ENCODE results near the gene FGF7.
"Not testable (repeated sequence)": the region's sequence is repeated elsewhere in the genome, so short reads cannot be mapped to it uniquely, and the experiment has no call there.

The FGF7 gene

DNA sequence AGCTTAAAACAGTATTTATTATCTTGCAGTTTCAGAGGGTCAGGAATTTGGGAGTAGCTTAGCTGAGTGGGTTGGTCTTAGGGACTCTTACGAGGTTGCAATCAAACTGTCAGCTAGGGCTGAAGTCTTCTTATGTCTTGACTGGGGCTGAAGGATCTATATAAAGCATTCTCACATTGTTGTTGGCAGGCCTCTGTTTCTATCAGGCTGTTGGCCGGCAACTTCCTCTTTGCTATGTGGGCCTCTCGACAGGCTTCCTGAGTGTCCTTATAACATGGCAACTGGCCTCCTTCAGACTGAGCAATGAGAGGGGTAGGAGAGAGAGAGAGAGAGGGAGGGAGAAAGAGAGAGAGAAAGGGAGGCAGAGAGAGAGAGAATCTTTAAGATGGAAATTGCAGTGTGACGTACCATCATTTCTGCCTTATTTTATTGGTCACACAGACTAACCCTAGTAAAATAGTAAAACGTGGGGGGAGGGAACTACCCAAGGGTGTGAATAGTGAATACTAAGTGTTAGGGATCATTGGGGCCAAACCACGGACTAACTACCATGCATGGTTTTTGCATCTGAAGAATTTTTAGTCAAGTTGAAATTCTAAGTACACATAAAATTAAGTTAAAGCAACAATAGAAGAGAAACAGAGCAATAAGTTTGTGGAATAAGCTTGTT, 16.1 kb downstream of the FGF7 start:
- no peak for DNase-seq (ENCODE audit: low spot score)

DNA sequence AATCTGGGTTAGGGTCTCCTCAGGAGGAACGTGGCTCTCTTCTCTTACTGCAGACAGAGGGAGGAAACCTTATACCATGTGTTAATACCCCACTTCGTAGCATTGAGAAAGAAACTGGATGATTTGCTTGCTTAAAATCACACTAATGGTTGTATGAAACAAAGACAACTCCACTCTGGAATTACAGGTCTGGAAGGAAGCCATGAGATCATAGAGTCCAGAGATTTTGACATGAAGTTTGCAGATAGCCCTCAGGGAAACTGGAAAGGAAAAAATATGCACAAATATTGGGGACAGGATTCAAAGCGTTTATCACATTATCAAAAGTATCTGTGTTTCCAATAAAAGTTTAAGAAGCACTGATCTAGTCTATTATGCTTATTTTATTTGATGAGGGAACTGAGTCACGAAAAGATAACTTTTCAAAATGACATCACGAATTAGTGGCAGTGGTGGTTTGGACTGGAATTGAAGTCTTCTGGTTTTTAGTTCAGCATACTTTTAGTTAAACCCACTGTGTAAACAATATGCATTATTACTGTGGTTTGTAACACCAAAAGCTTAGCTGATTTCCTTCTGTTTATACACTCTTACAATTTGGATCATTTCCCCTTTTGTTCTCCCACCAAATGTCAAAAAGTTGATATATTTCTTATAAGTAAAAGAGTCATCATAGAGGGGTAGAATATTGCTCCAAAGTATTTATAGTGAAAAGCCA, 16.8 kb downstream of the FGF7 start:
- no peak for DNase-seq (ENCODE audit: low spot score)

DNA sequence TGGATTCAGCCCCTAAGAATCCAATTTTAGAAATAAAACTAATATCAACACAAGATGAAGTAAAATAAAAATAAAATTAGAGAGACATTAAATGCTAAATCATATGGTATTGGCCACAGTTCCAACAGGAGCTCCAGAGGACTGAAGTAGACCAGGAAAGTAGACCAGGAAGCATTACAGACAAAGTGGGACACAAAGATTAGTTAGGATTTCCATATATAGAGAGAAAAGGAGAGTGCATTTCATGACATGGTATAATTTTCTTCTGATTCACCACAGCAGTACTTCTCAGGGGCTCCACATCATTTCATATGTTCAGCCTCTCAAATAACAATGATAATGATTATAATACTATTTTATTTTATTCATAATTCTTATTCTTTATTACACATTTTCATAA, 18.3 kb downstream of the FGF7 start:
- no peak for DNase-seq (ENCODE audit: low spot score)

DNA sequence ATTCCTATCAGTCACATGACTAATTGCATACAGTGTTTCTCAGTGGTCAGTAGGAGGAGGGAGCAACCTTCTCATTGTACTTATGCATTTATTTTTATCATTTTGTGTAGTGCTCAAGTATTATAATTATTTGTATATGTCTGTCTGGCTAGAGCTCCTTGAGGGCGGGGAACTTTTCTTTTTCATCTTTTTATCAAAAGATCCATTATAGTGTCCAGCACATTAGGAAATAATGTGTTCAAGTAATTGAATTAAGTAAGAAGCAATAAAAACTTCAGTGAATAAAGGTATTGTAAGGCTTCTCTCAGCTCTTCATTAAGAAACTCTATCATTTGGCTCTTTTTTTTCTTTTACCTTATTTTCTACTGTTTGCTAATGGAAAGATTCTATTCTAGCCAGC, 18.8 kb downstream of the FGF7 start:
- DNase-seq (ENCODE audit: low spot score): no peak

DNA sequence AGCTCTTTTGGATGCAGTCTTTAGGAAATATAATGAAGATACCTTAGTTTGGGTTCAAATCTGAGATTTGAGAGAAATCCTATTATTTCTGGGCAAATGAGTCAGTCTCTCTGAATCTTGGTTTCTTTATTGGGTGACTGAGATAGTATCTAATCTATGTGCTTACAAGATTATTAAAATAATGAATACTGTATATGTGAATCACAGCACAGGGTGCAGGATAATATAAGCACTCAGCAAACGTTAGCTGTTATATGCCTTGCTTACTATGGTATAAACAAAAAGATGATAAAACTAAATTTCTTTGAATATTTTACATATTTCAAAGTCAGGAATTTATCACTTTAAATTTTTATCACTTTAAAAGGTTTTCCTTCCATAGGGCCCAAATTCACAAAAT, 29.6 kb downstream of the FGF7 start:
- no peak for DNase-seq (ENCODE audit: low spot score)

DNA sequence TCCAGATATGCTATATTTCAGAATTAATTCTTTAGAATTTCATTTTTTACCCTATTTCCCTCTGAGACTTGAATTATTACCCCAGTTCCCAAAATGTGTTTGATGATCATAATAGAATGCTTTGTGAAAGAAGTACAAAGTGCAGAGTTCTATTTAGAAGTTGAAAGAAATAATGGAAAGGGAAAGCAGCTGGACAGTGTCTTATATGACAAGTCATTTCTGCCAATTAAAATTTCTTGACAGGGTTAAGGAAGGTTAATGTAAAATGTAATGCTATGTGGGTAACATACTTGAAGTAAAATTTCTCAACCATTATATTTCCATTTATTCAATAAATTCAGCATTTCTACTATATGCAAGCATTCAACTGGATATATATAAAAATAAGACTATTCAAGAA, 33.1 kb downstream of the FGF7 start:
- DNase-seq (ENCODE audit: low spot score): no peak

DNA sequence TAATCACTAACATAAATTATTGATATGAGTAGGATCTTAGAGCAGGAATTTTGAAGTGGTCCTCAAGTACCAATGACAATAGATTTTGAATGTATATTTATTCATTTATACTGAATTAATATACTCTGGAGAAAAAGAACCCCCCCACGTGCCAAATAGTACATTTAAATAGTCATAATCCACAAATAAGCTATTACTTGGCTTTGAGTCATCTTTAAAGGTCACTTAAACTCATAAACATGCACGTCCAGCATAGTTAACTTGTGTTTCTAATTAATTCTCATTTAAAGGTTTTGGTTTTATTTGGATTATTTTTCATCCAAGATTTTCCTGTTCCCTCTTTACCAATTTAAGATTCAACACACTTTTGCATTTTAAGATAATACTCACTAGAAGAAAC, 35.1 kb downstream of the FGF7 start:
- DNase-seq (ENCODE audit: low spot score): no peak

DNA sequence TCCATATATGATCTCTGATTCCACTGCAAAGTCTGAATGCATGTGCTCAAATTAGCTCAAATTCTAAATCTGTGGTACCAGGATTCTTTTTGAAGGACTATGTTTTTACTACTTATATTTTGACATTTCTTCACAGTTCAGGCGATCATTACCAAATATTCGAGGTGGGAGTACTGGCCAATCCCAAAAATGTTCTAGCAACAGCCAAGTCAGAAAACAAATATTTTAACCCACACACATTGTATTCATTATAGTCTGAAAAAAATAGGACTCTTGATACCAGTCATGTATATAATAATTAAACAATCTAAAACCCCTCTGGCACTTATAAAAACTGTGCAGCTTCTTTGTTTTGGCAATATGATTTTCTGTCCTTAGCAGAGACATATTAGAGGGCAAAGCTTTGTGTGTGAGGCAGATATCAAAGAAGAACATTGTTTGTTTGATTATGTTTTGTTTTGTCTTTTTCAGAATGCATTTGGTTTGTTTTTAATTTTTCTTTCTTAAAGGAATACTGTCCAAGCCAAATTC, 37.4 kb downstream of the FGF7 start:
- DNase-seq (ENCODE audit: low spot score): no peak

DNA sequence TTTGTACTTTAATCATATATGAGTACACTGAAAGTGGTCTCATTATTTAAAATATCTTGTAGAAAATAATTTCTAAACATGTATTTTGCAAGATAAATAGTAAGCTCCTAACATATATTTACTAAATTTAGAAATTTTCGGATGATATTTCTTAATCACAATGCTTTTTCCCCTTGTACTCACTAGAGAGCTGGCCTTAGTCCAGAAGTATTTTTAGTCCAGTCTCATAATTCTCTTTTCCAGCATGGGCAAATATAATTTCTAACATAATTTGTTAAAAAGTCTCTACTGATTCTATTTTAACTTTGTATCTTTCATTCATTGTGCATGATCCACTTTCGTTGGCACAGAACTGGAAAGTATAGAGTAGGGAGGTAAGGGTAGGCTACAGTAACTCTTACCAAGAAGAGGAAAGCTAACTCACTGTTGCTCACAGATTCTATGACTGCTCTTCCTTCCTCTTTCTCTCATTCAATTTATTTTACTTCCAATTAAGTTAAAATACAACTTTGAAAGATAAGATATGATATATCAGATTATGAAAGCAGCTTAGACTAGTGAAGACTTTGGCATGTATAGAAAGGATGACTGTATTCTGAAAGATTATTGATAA, 39.3 kb downstream of the FGF7 start:
- no peak for DNase-seq (ENCODE audit: low spot score)

DNA sequence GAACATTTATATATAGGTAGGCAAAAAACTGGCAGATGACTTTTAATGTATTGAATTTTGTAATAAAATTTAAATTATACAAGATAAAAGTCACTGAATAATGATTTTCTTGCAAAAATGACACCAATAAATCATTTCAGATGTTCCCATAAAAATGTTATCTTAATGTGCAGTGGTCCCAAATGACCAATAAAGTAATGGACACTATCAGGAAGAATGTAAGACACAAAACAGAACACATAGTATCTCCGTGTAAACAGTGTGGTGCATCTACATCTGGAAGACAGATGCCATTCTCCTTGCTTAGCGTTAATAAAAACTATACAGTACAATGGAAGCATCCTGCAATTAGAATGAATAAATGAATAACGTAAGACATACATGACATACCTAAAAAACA, 41.5 kb downstream of the FGF7 start:
- no peak for DNase-seq (ENCODE audit: low spot score)

DNA sequence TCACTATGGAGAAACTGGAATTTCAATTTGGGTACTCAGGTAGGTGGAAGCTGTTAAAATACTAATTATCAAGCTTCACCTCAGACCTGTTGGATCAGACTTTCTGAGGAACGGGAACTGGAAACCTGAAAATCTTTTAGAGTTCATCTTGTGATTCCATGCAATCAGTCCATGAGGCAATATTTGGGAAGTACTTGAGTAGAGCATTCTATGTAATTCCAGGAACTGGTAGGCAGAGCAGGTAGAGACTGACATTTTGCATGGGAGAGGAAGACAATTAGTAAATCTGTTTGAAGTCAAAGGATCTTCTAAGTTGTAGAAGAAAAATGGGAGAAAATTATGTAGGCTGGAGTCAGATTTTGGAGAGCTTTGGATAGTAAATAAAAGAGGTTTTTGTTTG, 43.1 kb downstream of the FGF7 start:
- DNase-seq (ENCODE audit: low spot score): no peak

DNA sequence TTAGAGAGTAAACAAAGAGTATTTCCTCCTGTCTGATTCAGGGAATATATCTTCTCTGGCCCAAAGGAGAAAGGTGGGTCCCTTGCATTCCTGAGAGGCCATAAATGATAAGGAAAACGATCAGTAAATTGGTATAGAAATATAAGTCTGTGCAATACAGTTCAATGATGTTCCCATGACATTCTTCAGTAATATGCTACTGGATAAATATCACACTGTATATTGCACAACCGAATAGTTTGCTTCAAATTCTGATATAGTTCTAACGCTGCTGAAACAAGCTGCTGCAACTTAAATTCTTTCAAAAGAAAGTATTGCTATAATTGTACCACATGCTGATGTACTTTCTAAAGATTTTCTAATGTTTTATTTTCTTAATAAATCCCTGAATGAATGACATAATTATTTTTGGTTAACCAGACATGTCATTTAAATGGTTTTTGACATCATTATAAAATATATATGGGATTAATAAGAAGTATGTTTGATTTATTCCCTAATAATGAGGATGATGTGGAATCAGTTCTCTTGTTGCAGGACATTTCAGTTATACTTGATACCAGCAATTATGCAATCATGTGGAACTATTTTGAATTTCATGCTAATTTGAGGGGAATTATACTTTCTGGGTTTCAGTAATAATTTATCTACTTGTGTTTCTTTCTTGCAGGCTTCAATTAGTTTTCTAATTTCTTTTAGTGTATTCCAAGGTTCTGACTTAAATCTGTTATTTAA, 44.9 kb downstream of the FGF7 start:
- DNase-seq (ENCODE audit: low spot score): no peak

DNA sequence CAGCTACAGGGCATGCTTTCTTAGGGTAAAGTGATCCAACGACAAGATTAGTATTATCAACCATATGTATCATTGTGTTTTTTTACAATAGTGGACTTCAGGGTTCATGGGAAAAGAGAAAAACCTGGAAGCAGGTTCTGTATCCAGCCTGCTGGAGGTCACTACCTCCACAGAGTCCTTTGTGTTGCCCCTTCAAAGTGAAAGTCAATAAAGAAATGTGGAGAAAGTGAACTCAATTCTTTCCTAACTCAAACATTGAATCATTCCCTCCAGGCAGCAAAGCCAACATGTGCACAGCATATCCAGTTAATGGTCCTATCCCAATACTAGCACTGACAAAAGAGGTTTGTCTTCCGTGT, 45.4 kb downstream of the FGF7 start:
- DNase-seq (ENCODE audit: low spot score): no peak

DNA sequence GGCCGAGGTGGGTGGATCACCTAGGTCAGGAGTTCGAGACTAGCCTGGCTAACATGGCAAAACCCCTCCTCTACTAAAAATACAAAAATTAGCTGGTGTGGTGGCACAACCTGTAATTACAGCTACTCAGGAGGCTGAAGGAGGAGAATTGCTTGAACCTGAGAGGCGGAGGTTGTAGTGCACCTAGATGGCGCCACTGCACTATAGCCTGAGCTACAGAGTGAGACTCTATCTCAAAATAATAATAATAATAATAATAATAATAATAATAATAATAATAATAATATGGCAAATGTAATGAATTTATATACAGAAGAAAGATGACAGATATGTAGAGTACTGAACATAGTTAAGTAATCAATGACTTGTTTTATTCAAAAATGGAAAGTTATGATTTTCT, 48.2 kb downstream of the FGF7 start:
- not testable (repeated sequence) for DNase-seq (ENCODE audit: low spot score)

DNA sequence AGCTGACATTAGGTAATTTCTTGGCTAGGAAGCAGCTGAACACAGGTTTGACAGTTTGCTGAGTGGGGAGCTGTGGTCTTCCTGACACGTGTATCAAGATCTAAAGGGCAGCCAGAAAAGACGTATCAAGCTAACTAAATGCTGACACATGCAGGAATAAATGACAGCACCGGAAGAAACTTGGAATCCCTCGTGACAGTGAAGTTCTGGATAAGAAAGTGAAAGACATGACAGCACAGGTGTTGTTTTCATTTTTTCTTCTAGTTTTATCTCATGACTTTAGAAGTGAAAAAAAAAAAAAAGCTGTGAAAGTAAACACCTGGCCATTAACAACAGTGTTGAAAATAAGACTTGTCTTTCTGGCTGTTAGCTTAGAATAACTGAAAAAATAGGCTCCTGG, 48.7 kb downstream of the FGF7 start:
- no peak for DNase-seq (ENCODE audit: low spot score)

DNA sequence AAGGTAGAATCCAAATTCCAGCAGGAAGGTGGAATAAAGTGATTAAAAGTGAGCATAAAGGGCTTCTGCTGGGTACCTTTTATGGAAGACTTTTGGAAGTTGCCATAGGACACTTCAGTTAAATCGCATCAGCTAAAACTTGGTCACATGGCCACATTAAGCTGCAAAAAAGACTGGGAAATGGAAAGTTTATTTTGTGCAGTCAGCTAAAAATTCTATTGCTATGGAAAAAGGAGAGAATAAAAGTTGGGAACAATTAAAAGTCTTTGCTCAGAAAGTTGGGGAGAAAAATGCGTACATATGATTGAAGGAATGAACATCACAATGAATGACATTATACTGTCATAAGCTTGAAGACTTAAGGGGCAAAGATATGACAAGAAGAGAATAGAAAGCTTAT, 49.3 kb downstream of the FGF7 start:
- no peak for DNase-seq (ENCODE audit: low spot score)

DNA sequence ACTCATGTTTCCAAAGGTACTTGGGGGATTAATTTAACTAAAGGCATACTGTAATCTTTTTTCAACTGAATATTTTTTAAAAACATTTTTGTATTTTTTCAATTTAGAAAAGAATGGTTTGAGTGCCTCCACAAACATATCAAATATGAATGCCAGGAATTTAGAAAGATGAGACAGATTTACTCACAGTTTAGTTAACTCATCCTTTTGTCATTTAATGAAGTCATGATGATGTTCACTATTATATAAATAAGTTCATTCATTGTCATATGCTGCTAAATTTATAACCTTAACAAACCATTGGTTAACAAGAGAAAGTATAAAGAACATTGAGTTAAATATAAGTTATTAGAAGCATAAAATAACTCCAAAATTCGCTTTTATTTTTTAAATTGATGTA, 50.0 kb downstream of the FGF7 start:
- no peak for DNase-seq (ENCODE audit: low spot score)

DNA sequence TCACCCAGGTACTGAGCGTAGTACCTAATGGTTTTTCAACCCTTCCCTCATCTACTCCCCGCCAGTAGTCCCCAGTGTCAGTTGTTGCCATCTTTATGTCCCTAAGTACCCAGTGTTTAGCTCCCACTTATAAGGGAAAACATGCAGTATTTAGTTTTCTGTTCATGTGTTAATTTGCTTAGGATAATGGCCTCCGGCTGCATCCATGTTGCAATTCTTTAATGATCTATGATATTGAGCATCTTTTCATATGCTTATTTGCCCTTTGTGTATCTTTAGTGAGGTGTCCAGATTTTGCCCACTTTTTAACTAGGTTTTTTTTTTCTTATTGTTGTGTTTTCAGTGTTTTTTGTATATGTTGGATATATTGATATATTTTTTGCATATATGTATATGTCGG, 55.0 kb downstream of the FGF7 start:
- not testable (repeated sequence) for DNase-seq (ENCODE audit: low spot score)

DNA sequence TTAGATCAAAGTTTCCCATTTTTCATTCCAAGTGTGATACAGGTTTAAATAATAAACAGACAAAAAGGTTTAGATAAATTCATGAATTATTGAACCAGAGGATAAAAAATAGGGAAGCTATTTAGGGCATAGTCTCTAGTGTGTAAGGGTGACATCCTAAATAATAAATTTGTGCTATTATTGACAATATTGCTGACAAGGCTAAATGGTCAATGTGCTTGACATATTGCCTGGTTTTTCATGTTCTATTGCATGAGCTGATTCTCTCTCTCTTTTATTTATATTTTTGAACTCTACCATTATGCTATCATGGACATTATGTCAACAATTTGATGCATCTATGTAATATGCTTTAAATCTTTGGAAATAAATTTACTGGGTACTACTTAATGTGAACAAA, 55.9 kb downstream of the FGF7 start:
- not testable (repeated sequence) for DNase-seq (ENCODE audit: low spot score)

DNA sequence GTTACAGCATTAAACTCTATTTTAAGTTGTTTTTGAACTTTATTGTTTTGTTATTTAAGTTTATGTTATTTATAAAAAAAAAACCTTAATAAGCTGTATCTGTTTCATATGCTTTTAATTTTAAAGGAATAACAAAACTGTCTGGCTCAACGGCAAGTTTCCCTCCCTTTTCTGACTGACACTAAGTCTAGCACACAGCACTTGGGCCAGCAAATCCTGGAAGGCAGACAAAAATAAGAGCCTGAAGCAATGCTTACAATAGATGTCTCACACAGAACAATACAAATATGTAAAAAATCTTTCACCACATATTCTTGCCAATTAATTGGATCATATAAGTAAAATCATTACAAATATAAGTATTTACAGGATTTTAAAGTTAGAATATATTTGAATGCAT, 62.4 kb downstream of the FGF7 start:
- not testable (repeated sequence) for DNase-seq (ENCODE audit: low spot score)

DNA sequence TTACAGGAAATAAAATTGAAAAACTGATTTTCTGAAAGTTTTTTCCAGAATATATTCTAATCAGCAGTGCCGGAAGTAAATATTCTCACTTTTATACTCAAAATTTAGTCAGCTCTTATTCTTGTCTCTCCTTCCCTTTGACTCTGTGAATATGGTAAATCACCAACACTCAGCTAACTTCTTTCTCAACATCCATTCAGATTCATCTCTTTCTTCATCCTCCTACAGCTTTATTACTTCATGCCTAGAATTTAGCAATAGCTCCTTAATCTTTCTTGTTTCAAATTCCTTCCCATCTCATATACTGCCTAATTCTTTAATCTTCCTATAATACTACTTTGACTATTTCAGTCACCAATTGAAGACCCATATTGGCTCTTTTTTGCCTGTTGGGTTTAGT, 67.9 kb downstream of the FGF7 start:
- no peak for DNase-seq (ENCODE audit: low spot score)

DNA sequence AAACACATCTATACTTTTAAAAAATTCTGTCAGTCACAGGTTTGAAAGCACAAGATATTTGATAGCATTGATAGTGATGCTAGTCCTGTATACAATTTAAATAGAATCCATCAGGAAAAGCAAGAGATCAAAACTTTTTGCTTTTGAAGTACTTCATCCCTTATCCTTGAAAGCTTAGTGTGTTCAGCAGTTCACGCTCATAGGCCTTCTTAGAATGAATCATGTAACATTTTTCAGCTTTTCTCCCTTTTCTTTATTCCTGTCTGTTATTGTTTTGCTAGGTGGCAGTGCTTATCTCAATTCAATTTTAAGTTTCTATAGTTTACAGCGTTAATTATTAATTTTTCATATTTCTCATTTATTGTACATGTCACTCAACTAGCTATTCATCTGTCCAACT, 69.1 kb downstream of the FGF7 start:
- DNase-seq (ENCODE audit: low spot score): no peak

DNA sequence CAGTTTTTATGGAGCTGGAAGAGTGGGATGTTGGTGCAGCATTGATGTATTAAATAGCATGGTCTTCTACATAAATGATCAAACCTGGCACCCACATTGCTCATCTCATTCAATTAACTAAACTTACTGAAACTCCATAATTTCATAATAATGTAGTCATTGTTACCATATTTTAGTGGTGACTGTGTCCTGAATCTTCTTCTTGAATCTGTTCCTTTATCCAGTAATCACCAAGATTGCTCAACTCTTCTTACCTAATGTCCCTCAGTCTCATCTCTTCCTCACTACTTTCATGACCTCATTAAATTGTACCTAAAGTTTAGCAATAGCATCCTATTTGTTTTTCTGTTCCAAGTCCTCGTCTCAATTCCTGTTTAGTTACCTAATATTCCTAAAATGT, 69.8 kb downstream of the FGF7 start:
- DNase-seq (ENCODE audit: low spot score): no peak
